Pulmonary artery endothelial cell (primary cell): ENCODE results near the gene PDE12. TPM values are rescaled to one million over a fixed set of nuclear protein-coding genes. Genes with fewer than 3 reads are reported as not detected.
"Not testable (repeated sequence)": the region's sequence is repeated elsewhere in the genome, so short reads cannot be mapped to it uniquely, and the experiment has no call there.

ENCODE experiments used
- DNase-seq: peaks from one replicate; pipeline ENCODE4 v3.0.0-alpha.2; 2011; ENCODE audit warnings: low read depth, low spot score
- total RNA-seq: library from RNA; depleted of rRNA; stranded (reverse); fragments of >200 nt; gene quantifications from 2 replicates; pipeline ENCODE4 v1.2.3, GENCODE V29; 2014

PDE12 gene
- total RNA-seq, 1 donor from 2014 or later, result 20.9 TPM

- no peak for DNase-seq
Measured at GRCh38 chr3:57583544-57583943, 27.5 kb downstream of the PDE12 start.

GRCh38 chr3:57586778-57587177, 30.7 kb downstream of the PDE12 start:
- DNase-seq, result no peak

GRCh38 chr3:57587905-57588304, 31.8 kb downstream of the PDE12 start:
- DNase-seq, result no peak

- no peak for DNase-seq
Measured at GRCh38 chr3:57592306-57592705, 36.2 kb downstream of the PDE12 start.

GRCh38 chr3:57594144-57594543, 38.1 kb downstream of the PDE12 start:
- no peak for DNase-seq

- no peak for DNase-seq
Measured at GRCh38 chr3:57594576-57594975, 38.5 kb downstream of the PDE12 start.

- DNase-seq, result peak; percentile 59
Measured at GRCh38 chr3:57596495-57597126, 40.5 kb downstream of the PDE12 start.

GRCh38 chr3:57597127-57597923, 41.3 kb downstream of the PDE12 start, which contains the start of gene ARF4:
ARF4 (minus strand) TSS chr3:57597344; CDS start chr3:57597140, 204 bp downstream.
- DNase-seq, result peak; percentile 96

- no peak for DNase-seq
Measured at GRCh38 chr3:57598765-57599360, 42.8 kb downstream of the PDE12 start.

- DNase-seq, result no peak
Measured at GRCh38 chr3:57600195-57600594, 44.1 kb downstream of the PDE12 start.

GRCh38 chr3:57604971-57605370, 48.9 kb downstream of the PDE12 start:
- no peak for DNase-seq

GRCh38 chr3:57605683-57606082, 49.6 kb downstream of the PDE12 start:
- DNase-seq, result no peak

- DNase-seq, result not testable (repeated sequence)
Measured at GRCh38 chr3:57611870-57612269, 55.8 kb downstream of the PDE12 start.

GRCh38 chr3:57616233-57616632, 60.2 kb downstream of the PDE12 start:
- no peak for DNase-seq

Other genes with a start within 250 kb of the PDE12 start
- gene DNAH12, start 11.9 kb upstream of the PDE12 start, total RNA-seq, result 0.04 and 0.07 TPM in 2 replicates
- 202 and 214 TPM in 2 replicates for gene ARF4, start 41.1 kb downstream of the PDE12 start, total RNA-seq
- 17.5 and 23.6 TPM in 2 replicates for gene DENND6A, start 136.8 kb downstream of the PDE12 start, total RNA-seq
- 38.1 and 43.0 TPM in 2 replicates for gene SLMAP, start 200.0 kb downstream of the PDE12 start, total RNA-seq